ENCODE data around the gene TST. TPM values are rescaled to one million over a fixed set of nuclear protein-coding genes. Genes with fewer than 3 reads are reported as not detected.

The TST gene
- total RNA-seq, 1 experiment from 2014 or later = 44.9 TPM

GRCh38 chr22:36964106-36964505, 55.1 kb downstream of the TST start:
- H3K27me3 Mint-ChIP-seq (ENCODE audit: insufficient read depth, unreplicated experiment) = peaks cover 13% of the 10 kb centered on the region
- no peaks in the 10 kb centered on the region for H3K36me3 Mint-ChIP-seq (ENCODE audit: insufficient read depth, unreplicated experiment)
- Histone ChIP-seq H3K9me3 (no peaks in the 10 kb centered on the region), H3K4me3 (ENCODE audit: low read depth, low read length) (no peak overlapping the region), H3K36me3 (ENCODE audit: control insufficient read depth, insufficient read depth, low read length) (no peaks in the 10 kb centered on the region), H3K27me3 (replicated peaks; ENCODE audit: control insufficient read depth, insufficient read depth, low read length) (no peaks in the 10 kb centered on the region), H3K4me1 (no peaks in the 10 kb centered on the region)
- no peak overlapping the region for H3K27ac Mint-ChIP-seq (ENCODE audit: unreplicated experiment)
- no peak overlapping the region for H3K4me3 Mint-ChIP-seq (ENCODE audit: unreplicated experiment)
- intact Hi-C loops (cut with micrococcal nuclease; ENCODE audit: unreplicated experiment) = no loop called here
- peaks cover 9% of the 10 kb centered on the region for H3K9me3 Mint-ChIP-seq (ENCODE audit: unreplicated experiment)
- TF ChIP-seq CTCF (IDR thresholded peaks at IDR 0.05; ENCODE audit: insufficient read depth in 1 of 2, low read depth in 1 of 2, low read length in 1 of 2, severe bottlenecking in 1 of 2, unreplicated experiment in 1 of 2) = no peak
- POLR2A ChIA-PET = no interaction called here
- BruUV-seq (replicated peaks) = no TSS peak
- no peak for DNase-seq
- no peaks in the 10 kb centered on the region for H3K4me1 Mint-ChIP-seq (ENCODE audit: low read depth, unreplicated experiment)
- CTCF ChIA-PET = no interaction called here

- no peak overlapping the region for H3K4me3 ChIP-seq (ENCODE audit: low read depth, low read length)
- BruUV-seq (replicated peaks) = no TSS peak
- no peak overlapping the region for H3K27ac Mint-ChIP-seq (ENCODE audit: unreplicated experiment)
- no peaks in the 10 kb centered on the region for H3K4me1 Mint-ChIP-seq (ENCODE audit: low read depth, unreplicated experiment)
- H3K36me3 Mint-ChIP-seq (ENCODE audit: insufficient read depth, unreplicated experiment) = no peaks in the 10 kb centered on the region
- ChIA-PET CTCF (no interaction called here), POLR2A (interaction anchor here (0.6 kb wide), 1 partner anchor 38 kb away, joined by 3 read pairs; no protein-coding TSS in a partner anchor)
- H3K36me3 ChIP-seq (ENCODE audit: control insufficient read depth, insufficient read depth, low read length) = no peaks in the 10 kb centered on the region
- peaks cover 8% of the 10 kb centered on the region for H3K27me3 Mint-ChIP-seq (ENCODE audit: insufficient read depth, unreplicated experiment)
- H3K9me3 Mint-ChIP-seq (ENCODE audit: unreplicated experiment) = peaks cover 9% of the 10 kb centered on the region
- no peak for DNase-seq
- no peaks in the 10 kb centered on the region for H3K9me3 ChIP-seq
- intact Hi-C loops (cut with micrococcal nuclease; ENCODE audit: unreplicated experiment) = no loop called here
- H3K27me3 ChIP-seq (replicated peaks; ENCODE audit: control insufficient read depth, insufficient read depth, low read length) = no peaks in the 10 kb centered on the region
- no peak overlapping the region for H3K4me3 Mint-ChIP-seq (ENCODE audit: unreplicated experiment)
- TF ChIP-seq CTCF (IDR thresholded peaks at IDR 0.05; ENCODE audit: insufficient read depth in 1 of 2, low read depth in 1 of 2, low read length in 1 of 2, severe bottlenecking in 1 of 2, unreplicated experiment in 1 of 2) = no peak
- H3K4me1 ChIP-seq = no peaks in the 10 kb centered on the region
These were observed 55.9 kb downstream of the TST start for GRCh38 chr22:36963302-36963701.

GRCh38 chr22:36961626-36962025, 57.6 kb downstream of the TST start:
- intact Hi-C loops (cut with micrococcal nuclease; ENCODE audit: unreplicated experiment) = no loop called here
- no TSS peak for BruUV-seq (replicated peaks)

More at GRCh38 chr22:36961626-36962025, 57.6 kb downstream of the TST start:
- Mint-ChIP-seq H3K36me3 (ENCODE audit: insufficient read depth, unreplicated experiment) (no peaks in the 10 kb centered on the region), H3K4me3 (ENCODE audit: unreplicated experiment) (no peak overlapping the region), H3K27me3 (ENCODE audit: insufficient read depth, unreplicated experiment) (peaks cover 9% of the 10 kb centered on the region), H3K9me3 (ENCODE audit: unreplicated experiment) (peaks cover 16% of the 10 kb centered on the region), H3K4me1 (ENCODE audit: low read depth, unreplicated experiment) (no peaks in the 10 kb centered on the region), H3K27ac (ENCODE audit: unreplicated experiment) (no peak overlapping the region)
- Histone ChIP-seq H3K9me3 (no peaks in the 10 kb centered on the region), H3K36me3 (ENCODE audit: control insufficient read depth, insufficient read depth, low read length) (no peaks in the 10 kb centered on the region), H3K27me3 (replicated peaks; ENCODE audit: control insufficient read depth, insufficient read depth, low read length) (no peaks in the 10 kb centered on the region), H3K4me1 (no peaks in the 10 kb centered on the region), H3K4me3 (ENCODE audit: low read depth, low read length) (no peak overlapping the region)
- no peak for TF ChIP-seq CTCF (IDR thresholded peaks at IDR 0.05; ENCODE audit: insufficient read depth in 1 of 2, low read depth in 1 of 2, low read length in 1 of 2, severe bottlenecking in 1 of 2, unreplicated experiment in 1 of 2)
- ChIA-PET POLR2A (no interaction called here), CTCF (interaction anchor here (1.2 kb wide), 1 partner anchor 19 kb away, joined by 3 read pairs; no protein-coding TSS in a partner anchor)
- no peak for DNase-seq

Other genes starting within 250 kb of the TST start
- 8.3 and 9.2 TPM in 2 replicates for gene IFT27, start 243.3 kb downstream of the TST start, total RNA-seq (2022)
- gene PVALB, start 202.4 kb downstream of the TST start, total RNA-seq (2022) = not detected in 2 replicates
- not detected in 2 replicates for gene NCF4, start 158.4 kb downstream of the TST start, total RNA-seq (2022)
- gene CSF2RB, start 105.8 kb downstream of the TST start, total RNA-seq (2022) = not detected in 2 replicates
- 81.8 and 83.7 TPM in 2 replicates for gene MPST, start 295 bp upstream of the TST start, total RNA-seq (2022)
- gene KCTD17, start 32.3 kb upstream of the TST start, total RNA-seq (2022) = 17.2 and 19.8 TPM in 2 replicates
- gene TMPRSS6, start 90.3 kb upstream of the TST start, total RNA-seq (2022) = 1.5 and 1.6 TPM in 2 replicates
- not detected in 2 replicates for gene IL2RB, start 130.5 kb upstream of the TST start, total RNA-seq (2022)
- 7.4 and 7.7 TPM in 2 replicates for gene C1QTNF6, start 168.8 kb upstream of the TST start, total RNA-seq (2022)
- gene SSTR3, start 193.0 kb upstream of the TST start, total RNA-seq (2022) = not detected in 2 replicates
- 0.25 TPM in 1 of 2 replicates, not detected in the other for gene RAC2, start 224.8 kb upstream of the TST start, total RNA-seq (2022)